Measurements from ENCODE around the gene TTLL11.
A peak's percentile ranks its signal among the peaks of the same experiment; 100 is the strongest.

The TTLL11 gene, protein sequence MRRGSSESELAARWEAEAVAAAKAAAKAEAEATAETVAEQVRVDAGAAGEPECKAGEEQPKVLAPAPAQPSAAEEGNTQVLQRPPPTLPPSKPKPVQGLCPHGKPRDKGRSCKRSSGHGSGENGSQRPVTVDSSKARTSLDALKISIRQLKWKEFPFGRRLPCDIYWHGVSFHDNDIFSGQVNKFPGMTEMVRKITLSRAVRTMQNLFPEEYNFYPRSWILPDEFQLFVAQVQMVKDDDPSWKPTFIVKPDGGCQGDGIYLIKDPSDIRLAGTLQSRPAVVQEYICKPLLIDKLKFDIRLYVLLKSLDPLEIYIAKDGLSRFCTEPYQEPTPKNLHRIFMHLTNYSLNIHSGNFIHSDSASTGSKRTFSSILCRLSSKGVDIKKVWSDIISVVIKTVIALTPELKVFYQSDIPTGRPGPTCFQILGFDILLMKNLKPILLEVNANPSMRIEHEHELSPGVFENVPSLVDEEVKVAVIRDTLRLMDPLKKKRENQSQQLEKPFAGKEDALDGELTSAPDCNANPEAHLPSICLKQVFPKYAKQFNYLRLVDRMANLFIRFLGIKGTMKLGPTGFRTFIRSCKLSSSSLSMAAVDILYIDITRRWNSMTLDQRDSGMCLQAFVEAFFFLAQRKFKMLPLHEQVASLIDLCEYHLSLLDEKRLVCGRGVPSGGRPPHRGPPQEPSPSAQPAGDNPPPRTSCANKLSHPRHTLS

DNA sequence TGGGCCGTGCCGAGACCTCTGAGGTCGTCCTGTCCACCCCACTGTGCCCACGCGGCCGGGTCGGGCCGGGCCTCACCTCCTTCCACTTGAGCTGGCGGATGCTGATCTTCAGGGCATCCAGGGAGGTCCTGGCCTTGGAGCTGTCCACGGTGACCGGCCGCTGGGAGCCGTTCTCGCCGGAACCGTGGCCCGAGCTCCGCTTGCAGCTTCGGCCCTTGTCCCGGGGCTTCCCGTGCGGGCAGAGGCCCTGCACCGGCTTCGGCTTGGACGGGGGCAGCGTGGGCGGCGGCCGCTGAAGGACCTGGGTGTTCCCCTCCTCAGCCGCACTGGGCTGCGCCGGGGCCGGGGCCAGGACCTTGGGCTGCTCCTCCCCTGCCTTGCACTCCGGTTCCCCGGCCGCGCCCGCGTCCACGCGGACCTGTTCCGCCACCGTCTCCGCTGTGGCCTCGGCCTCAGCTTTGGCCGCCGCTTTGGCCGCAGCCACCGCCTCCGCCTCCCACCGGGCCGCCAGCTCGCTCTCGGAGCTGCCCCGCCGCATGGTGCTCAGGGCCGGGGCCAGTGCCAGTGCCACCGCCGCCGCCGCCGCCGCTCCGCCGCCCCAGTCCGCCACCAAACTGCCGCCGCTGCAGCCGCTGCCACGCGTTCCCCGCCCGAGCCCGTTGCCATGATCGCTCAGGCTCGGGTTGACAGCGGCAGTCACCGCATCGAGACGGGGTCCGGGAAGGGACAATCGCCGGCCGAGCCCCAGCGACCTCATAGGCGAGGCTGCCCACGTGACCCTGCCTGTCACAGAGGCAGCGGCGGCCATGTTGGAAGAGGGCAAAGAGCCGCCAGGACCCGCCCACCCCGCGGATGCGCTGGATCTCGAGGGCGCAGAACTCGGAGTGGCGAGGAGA, at the start of gene TTLL11:
TSS of gene TTLL11 (minus strand) at position 698 of the 896 bp plus-strand sequence. CDS start at position 538, 160 bp downstream.
- Mint-ChIP-seq H3K27ac (peak within 1 kb of the TSS; percentile 68), H3K4me1 (ENCODE audit: low read depth) (peaks cover 37% of the 10 kb centered on the region), H3K36me3 (no peaks in the 10 kb centered on the region), H3K4me3 (peak within 1 kb of the TSS; percentile 93), H3K27me3 (no peaks in the 10 kb centered on the region), H3K9me3 (ENCODE audit: low read depth) (no peaks in the 10 kb centered on the region)

- Mint-ChIP-seq H3K4me3 (no peak overlapping the region), H3K4me1 (ENCODE audit: low read depth) (no peaks in the 10 kb centered on the region), H3K27ac (no peak overlapping the region), H3K36me3 (peaks cover 10% of the 10 kb centered on the region), H3K9me3 (ENCODE audit: low read depth) (no peaks in the 10 kb centered on the region), H3K27me3 (no peaks in the 10 kb centered on the region)
These were observed 48.6 kb upstream of the TTLL11 start for GRCh38 chr9:122141671-122142070.

- no peaks in the 10 kb centered on the region for H3K4me1 Mint-ChIP-seq (ENCODE audit: low read depth)
- peaks cover 10% of the 10 kb centered on the region for H3K36me3 Mint-ChIP-seq
- no peaks in the 10 kb centered on the region for H3K9me3 Mint-ChIP-seq (ENCODE audit: low read depth)
- H3K27me3 Mint-ChIP-seq = no peaks in the 10 kb centered on the region
- H3K27ac Mint-ChIP-seq = no peak overlapping the region
- no peak overlapping the region for H3K4me3 Mint-ChIP-seq
These were observed 47.5 kb upstream of the TTLL11 start for GRCh38 chr9:122140368-122141193.

DNA sequence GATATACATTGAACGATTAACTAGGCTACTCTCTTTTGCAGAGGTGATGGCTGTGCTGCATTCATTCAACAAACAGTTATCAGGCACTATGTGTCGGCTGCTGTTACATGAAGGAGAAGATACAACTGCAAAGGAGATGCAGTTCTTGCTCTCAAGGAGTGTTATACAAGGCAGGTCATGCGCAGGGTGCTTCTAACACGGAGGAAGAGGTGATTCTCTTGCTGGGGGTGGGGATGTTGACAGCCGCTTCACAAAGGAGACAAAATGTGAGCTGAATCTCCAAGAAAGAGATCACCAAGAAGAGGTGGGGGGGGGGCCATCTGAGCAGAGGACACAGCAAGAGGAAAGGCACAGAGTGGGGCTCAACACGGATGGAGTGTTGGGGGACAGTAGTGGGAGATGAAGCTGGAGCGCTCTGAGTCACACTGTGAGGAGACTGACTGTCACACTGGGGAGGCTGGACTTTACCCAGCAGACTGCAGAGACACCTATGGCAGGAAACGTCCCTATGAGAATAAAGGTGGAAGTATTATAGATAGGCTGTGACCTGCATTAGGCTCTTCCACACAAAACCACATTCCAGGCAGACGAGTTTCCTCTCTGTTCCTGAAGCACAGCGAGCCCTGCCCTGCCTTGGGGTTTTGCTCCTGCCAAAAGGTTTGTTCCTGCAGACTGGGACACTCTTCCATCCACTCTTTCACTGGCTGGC, 45.6 kb upstream of the TTLL11 start:
- Mint-ChIP-seq H3K27me3 (no peaks in the 10 kb centered on the region), H3K9me3 (ENCODE audit: low read depth) (no peaks in the 10 kb centered on the region), H3K27ac (no peak overlapping the region), H3K4me3 (no peak overlapping the region), H3K36me3 (peaks cover 5% of the 10 kb centered on the region), H3K4me1 (ENCODE audit: low read depth) (no peaks in the 10 kb centered on the region)

DNA sequence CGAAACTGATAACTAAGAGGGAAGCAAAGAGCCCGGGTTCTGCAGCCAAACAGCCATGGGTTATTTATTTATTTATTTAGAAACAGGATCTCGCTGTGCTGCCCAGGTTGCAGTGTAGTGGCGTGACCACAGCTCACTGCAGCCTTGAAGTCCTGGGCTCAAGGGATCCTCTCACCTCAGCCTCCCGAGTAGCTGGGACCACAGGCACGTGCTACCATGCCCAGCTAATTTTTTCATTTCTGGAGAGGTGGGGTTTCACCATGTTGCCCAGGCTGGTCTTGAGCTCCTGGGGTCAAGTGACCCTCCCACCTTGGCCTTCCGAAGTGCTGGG, 42.4 kb upstream of the TTLL11 start:
- H3K9me3 Mint-ChIP-seq (ENCODE audit: low read depth) = no peaks in the 10 kb centered on the region
- H3K36me3 Mint-ChIP-seq = peaks cover 2% of the 10 kb centered on the region
- H3K27ac Mint-ChIP-seq = no peak overlapping the region
- H3K27me3 Mint-ChIP-seq = peaks cover 2% of the 10 kb centered on the region
- H3K4me1 Mint-ChIP-seq (ENCODE audit: low read depth) = no peaks in the 10 kb centered on the region
- H3K4me3 Mint-ChIP-seq = no peak overlapping the region

DNA sequence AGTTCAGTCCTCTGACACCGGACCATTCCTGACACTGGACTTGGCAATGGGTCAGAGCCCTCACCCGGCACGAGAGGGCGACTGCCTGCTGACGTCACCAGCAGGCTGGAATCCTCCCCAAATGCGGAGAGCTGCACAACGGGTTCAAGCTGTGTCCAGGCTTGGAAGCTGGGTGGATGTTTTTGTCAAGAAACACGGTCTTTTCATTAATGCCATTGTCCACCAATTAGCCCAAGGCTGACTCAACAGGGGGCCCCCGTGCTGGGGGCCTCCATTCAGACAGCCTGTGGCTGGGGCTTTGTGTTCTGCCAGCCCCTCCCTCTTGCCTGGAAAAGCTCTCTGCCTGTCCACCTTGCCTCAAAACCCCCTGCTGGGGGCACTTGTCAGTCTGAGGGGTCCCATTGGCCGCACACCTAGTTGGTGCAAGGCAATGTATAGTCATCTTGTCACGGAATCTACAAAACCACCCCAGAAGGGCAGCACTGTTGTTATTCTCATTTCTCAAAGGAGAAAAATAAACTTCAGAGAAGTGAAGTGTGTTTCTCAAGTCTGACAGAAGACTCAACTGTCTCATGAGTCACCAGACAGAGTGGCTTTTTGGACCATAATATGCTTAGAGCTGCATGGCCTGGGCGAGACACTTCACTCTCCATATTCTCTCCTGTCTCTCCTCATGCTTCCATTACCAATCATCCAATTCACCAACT, 41.9 kb upstream of the TTLL11 start:
- no peak overlapping the region for H3K4me3 Mint-ChIP-seq
- H3K4me1 Mint-ChIP-seq (ENCODE audit: low read depth) = no peaks in the 10 kb centered on the region
- H3K27me3 Mint-ChIP-seq = peaks cover 2% of the 10 kb centered on the region
- no peak overlapping the region for H3K27ac Mint-ChIP-seq
- no peaks in the 10 kb centered on the region for H3K9me3 Mint-ChIP-seq (ENCODE audit: low read depth)
- peaks cover 2% of the 10 kb centered on the region for H3K36me3 Mint-ChIP-seq

- Mint-ChIP-seq H3K4me1 (ENCODE audit: low read depth) (no peaks in the 10 kb centered on the region), H3K9me3 (ENCODE audit: low read depth) (no peaks in the 10 kb centered on the region), H3K27ac (no peak overlapping the region), H3K36me3 (no peaks in the 10 kb centered on the region), H3K4me3 (no peak overlapping the region), H3K27me3 (peaks cover 2% of the 10 kb centered on the region)
These were observed 41.0 kb upstream of the TTLL11 start for GRCh38 chr9:122133984-122134535.

- no peak overlapping the region for H3K27ac Mint-ChIP-seq
- no peaks in the 10 kb centered on the region for H3K9me3 Mint-ChIP-seq (ENCODE audit: low read depth)
- H3K4me1 Mint-ChIP-seq (ENCODE audit: low read depth) = no peaks in the 10 kb centered on the region
- no peak overlapping the region for H3K4me3 Mint-ChIP-seq
- no peaks in the 10 kb centered on the region for H3K36me3 Mint-ChIP-seq
- H3K27me3 Mint-ChIP-seq = peaks cover 2% of the 10 kb centered on the region
These were observed 40.3 kb upstream of the TTLL11 start for GRCh38 chr9:122133263-122133983.

DNA sequence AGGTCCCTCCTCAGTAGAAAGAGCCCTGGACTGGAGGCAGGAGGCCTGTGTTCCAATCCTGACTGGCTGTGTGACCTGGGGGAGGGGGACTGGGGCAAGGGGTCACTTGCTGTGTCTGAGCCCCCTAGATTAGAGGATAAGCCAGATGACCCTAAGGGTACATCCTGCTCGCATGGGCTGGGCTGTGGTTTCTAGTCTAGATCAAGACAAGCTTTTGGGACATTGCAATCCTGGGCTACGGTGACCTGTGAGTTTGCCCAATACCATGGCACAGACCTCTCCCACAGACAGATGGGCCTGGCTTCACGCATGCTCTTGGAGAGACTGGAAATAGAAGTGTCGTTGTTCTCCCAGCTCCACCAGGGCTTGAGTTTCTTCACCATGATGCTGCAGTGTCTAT, 39.4 kb upstream of the TTLL11 start:
- no peak overlapping the region for H3K4me3 Mint-ChIP-seq
- H3K9me3 Mint-ChIP-seq (ENCODE audit: low read depth) = no peaks in the 10 kb centered on the region
- H3K27ac Mint-ChIP-seq = no peak overlapping the region
- peaks cover 2% of the 10 kb centered on the region for H3K27me3 Mint-ChIP-seq
- no peaks in the 10 kb centered on the region for H3K36me3 Mint-ChIP-seq
- no peaks in the 10 kb centered on the region for H3K4me1 Mint-ChIP-seq (ENCODE audit: low read depth)

DNA sequence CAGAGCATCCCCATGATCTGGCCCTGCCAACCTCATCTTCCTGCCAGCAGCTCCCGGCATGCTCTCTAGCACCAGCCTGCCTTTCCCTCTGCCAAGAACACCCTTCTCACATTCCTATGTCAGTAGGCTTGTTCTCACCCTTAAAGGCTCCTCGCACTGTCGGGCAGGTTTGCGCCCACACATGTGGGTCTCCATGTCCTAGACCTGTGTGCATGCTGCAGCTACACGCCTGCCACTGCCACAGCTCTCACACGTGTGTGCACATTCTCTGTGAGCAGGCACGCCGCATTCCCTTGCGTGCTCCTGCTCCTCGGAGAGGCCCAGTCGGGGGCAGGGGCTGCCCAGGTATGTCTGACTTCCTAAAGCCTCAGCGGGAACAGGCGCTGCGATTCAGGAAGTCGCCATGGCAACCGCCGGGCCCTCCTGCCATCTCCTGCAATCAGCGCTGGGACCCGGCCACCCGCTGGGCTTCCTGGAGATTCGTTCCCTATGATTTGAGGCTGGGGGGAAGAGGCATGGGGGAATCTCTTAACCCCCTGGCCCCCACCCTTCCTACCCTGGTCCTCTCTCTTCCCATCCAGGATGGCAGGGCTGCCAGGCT, 38.4 kb upstream of the TTLL11 start:
- no peaks in the 10 kb centered on the region for H3K9me3 Mint-ChIP-seq (ENCODE audit: low read depth)
- no peaks in the 10 kb centered on the region for H3K36me3 Mint-ChIP-seq
- peaks cover 4% of the 10 kb centered on the region for H3K4me1 Mint-ChIP-seq (ENCODE audit: low read depth)
- no peak overlapping the region for H3K4me3 Mint-ChIP-seq
- no peak overlapping the region for H3K27ac Mint-ChIP-seq
- peaks cover 2% of the 10 kb centered on the region for H3K27me3 Mint-ChIP-seq

- Mint-ChIP-seq H3K9me3 (ENCODE audit: low read depth) (no peaks in the 10 kb centered on the region), H3K4me1 (ENCODE audit: low read depth) (peaks cover 9% of the 10 kb centered on the region), H3K27ac (no peak overlapping the region), H3K4me3 (no peak overlapping the region), H3K36me3 (no peaks in the 10 kb centered on the region), H3K27me3 (peaks cover 6% of the 10 kb centered on the region)
These were observed 37.7 kb upstream of the TTLL11 start for GRCh38 chr9:122130837-122131236.

- peaks cover 9% of the 10 kb centered on the region for H3K27me3 Mint-ChIP-seq
These were observed 36.9 kb upstream of the TTLL11 start for GRCh38 chr9:122129969-122130368.

More at GRCh38 chr9:122129969-122130368, 36.9 kb upstream of the TTLL11 start:
- Mint-ChIP-seq H3K4me3 (no peak overlapping the region), H3K27ac (no peak overlapping the region), H3K4me1 (ENCODE audit: low read depth) (peaks cover 12% of the 10 kb centered on the region), H3K36me3 (no peaks in the 10 kb centered on the region), H3K9me3 (ENCODE audit: low read depth) (no peaks in the 10 kb centered on the region)
